Measurements from ENCODE around the gene CBY1.

CBY1 gene

GRCh38 chr22:38705235-38706100 is 49.0 kb downstream of the CBY1 start, which contains the start of gene GTPBP1:
Gene GTPBP1 (plus strand): TSS chr22:38705944. CDS start chr22:38705956, 12 bp downstream.
- peak; percentile 100 for DNase-seq

GRCh38 chr22:38706101-38706900 is 49.9 kb downstream of the CBY1 start:
- no peak for DNase-seq

DNA sequence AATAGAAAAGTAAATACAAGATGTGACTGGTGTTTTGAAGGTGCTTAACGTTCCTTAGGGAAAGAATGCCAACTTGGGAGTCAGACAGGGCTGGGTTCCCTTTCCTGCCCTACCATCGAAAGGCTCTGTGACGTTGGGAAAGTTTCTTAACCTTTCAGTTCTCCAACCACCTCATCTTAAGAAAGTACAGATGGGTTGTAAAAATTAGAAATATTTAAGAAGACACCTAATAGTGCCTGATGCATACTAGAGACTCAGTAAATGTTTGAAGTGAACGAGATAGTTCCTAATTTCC is 50.4 kb downstream of the CBY1 start:
- DNase-seq, result no peak

DNA sequence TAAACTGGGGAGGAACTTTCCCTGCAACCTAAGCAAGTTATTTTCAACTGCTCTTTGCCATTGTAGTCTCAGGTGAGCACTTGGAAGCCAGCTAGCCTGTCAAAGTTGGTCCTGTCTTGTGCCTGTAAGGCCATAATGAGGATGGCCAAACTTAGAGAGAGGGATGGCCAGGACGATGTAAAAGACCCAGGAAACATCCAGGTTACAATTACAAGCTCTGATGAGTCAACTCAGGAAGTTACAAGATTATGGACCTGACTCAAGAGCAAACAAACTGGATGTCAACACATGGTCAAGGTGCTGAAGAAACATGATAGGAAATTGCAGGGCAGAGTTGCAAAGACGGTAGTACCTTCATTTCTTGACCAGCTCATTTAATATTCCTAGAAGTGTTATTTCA is 50.9 kb downstream of the CBY1 start:
- no peak for DNase-seq

DNA sequence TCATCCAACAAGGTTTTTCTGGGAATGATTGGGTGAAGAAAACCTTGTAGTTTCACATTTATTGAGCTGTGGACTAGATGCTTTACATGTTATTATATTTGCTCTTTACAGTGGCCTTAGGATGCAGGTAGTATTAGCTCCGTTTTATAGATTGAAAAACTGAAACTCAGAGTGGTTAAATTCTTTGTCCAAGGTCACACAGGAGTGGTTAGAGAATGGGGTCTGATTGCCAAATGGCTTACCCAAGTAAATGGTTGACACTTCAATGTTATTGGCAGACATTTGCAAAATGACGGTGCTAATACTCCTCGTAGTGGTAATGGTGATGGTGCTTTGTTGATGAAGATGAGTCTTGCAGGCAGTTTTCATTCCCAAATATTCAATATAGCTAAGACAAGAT is 51.5 kb downstream of the CBY1 start:
- no peak for DNase-seq

DNA sequence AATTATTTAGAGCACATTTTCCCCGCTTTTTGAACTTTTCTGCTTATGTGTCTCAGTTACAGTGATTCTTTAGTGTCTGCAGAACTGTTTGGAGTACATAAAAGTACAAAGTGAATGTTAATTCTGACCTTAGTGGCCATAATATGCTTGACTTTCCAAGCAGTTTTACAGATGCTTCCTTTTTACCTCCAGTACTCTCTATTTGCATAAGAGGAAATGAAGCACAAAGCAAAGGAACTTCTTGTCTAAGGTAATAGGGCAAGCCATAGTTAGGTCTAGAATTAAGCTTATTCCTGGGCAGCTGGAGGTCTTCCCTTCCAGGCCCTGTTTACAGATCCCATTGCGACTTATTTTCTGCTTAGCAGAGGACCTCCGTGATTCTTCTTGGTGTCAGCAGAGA is 52.9 kb downstream of the CBY1 start:
- no peak for DNase-seq

DNA sequence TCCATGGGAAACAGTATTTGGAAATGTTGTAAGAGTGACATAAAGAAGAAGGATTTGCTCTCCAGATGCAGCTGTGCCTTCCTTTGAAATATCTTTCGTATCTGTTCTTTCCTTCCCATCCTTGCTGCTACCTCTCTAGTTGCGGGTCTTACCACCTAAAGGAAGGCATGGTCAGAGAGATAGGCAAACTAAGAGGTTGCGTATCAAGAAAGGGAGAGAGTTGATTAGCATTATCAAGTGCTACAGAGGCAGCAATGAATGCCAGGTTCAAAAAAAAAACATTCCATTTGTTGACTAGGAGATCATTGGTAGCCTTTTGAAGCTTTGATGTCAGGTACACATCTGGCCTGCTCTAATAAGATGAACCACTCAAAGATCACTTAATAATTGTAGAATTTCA is 53.9 kb downstream of the CBY1 start:
- no peak for DNase-seq

GRCh38 chr22:38710866-38711265 is 54.4 kb downstream of the CBY1 start:
- no peak for DNase-seq

- DNase-seq, result no peak
Observed at GRCh38 chr22:38712486-38713207, 56.2 kb downstream of the CBY1 start.

GRCh38 chr22:38713921-38714320 is 57.5 kb downstream of the CBY1 start:
- no peak for DNase-seq

DNA sequence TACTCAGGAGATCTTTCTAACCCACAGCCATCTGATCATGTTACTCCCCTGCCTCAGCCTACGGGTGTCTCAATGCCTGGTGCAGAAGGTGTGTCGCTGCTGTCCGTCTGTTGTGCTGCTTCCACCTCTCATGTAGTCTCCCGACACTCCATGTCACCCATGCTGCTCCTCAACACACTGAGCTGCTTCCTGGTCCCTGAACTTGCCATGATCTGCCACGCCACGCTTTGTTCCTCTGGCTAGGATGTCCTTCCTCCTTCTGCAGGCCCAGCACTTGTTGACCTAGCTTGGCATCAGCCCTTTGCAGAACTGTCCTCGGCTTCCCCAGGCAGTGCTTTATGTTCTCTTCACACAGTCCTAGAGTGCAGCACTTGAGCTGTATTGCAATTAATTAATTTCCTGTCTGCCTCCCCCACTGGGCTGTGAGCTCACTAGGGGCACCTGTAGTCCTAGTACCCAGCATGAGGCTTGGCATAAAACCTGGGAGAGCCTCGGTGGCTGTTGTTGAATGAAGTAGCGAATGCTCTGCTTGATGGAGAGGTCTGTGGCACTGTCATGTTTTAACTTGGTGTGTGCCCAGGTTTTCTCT is 58.8 kb downstream of the CBY1 start:
- DNase-seq, result no peak

- DNase-seq, result no peak
Observed at GRCh38 chr22:38715852-38716251, 59.4 kb downstream of the CBY1 start.

GRCh38 chr22:38716271-38716670 is 59.8 kb downstream of the CBY1 start:
- DNase-seq, result no peak

DNA sequence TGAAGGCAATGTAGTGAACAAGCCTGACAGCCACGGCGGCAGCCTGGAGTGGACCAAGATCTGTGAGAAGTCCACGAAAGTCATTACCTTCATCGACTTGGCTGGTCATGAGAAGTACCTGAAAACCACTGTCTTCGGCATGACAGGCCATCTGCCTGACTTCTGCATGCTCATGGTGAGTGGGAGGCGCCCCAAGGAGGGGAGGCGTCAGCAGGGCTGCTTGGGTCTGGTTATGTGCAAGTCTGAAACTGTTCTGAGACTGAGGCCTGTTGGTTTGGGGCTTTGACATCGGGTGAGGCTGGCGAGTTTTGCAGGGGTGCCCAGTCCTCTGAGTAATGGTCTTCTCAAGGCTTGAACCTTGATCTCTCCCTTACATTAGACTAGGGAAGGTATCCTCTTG is 60.4 kb downstream of the CBY1 start:
- no peak for DNase-seq

DNA sequence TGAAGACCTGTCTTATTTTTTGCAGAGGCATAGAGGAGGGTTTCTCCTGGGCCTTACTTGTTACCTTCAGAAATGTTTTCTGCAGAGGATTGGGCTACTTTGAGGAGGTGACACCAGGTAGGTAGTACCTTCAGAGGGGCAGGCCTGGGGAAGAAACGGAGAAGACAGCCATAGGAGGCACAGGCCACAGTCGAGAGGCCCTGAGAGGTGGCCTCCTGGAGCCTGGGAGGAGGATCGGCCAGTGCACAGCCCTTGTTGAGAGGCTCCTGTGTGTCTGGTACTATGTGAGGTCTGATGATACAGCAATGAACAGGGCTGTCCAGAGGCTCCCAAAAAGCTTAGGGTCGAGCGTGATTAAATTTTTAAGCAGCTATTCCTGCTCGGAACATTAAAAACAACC is 60.8 kb downstream of the CBY1 start:
- no peak for DNase-seq

DNA sequence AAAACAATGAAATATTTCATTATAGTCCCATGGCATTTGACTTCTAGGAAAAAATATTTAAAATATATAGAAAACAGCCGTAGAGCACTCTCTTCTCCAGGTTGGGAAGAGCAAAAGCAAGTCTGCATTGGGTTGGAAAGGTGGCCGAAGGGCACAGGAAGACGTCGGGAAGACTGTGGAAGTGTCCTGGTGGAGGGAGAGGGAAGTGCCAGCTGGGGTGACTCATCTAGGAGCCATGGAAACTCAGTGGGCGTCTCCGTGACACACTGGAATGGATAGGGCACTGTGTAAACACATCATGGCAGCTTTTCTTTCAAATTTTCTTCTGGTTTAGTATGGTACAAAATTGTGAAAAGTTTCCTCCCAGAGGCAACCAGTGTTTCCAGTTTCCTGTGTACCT is 62.0 kb downstream of the CBY1 start:
- DNase-seq, result peak; percentile 43

- no peak for DNase-seq
Observed at GRCh38 chr22:38719196-38719595, 62.8 kb downstream of the CBY1 start.

GRCh38 chr22:38720350-38720749 is 63.9 kb downstream of the CBY1 start:
- no peak for DNase-seq

DNA sequence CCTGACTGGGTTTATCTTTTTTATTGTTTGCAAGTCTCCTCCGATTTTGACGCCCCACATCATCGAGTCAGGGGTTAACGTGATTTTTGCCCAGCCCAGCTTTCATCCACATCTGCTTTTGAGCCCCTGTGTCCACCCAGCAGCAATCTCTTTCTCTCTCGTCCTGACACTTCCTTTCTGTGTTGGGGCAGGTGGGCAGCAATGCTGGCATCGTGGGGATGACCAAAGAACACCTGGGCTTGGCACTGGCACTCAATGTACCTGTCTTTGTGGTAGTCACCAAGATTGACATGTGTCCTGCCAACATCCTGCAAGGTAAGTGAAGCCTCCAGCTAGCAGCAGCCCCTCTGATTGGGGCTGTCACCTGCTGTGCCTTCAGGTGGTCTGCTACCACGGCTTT is 65.1 kb downstream of the CBY1 start:
- no peak for DNase-seq
